Rectal smooth muscle tissue (tissue), 1 donor: Measurements from ENCODE around the gene RIOX2.

Source experiments
- H3K27ac ChIP-seq: one replicate; pipeline ENCODE4 v1.7.0; 2013; ENCODE audit warnings: low read depth, low read length, inconsistent platforms
- H3K27me3 ChIP-seq: one replicate; pipeline ENCODE4 v1.7.0; 2013; ENCODE audit warnings: low read length; ENCODE audit not compliant: control insufficient read depth, insufficient read depth
- H3K36me3 ChIP-seq: one replicate; pipeline ENCODE4 v1.7.0; 2013; ENCODE audit warnings: low read length; ENCODE audit not compliant: control insufficient read depth, insufficient read depth
- H3K4me1 ChIP-seq: one replicate; pipeline ENCODE4 v1.7.0; 2013; ENCODE audit warnings: low read length; ENCODE audit not compliant: control insufficient read depth, insufficient read depth
- H3K4me3 ChIP-seq: one replicate; pipeline ENCODE4 v1.7.0; 2013; ENCODE audit warnings: low read length
- H3K9ac ChIP-seq: one replicate; pipeline ENCODE4 v1.7.0; 2013; ENCODE audit warnings: low read length

RIOX2 gene

GRCh38 chr3:97960551-97960950 is 11.7 kb downstream of the RIOX2 start:
- Histone ChIP-seq H3K36me3 (no peaks in the 10 kb centered on the region), H3K9ac (no peak overlapping the region), H3K27me3 (no peaks in the 10 kb centered on the region), H3K4me1 (peaks cover 3% of the 10 kb centered on the region), H3K27ac (no peak overlapping the region), H3K4me3 (no peak overlapping the region)

- H3K9ac ChIP-seq: no peak overlapping the region
- no peak overlapping the region for H3K27ac ChIP-seq
- H3K36me3 ChIP-seq: no peaks in the 10 kb centered on the region
- H3K27me3 ChIP-seq: no peaks in the 10 kb centered on the region
- H3K4me3 ChIP-seq: no peak overlapping the region
- H3K4me1 ChIP-seq: peaks cover 3% of the 10 kb centered on the region
Observed at GRCh38 chr3:97959872-97960271, 12.4 kb downstream of the RIOX2 start.

- Histone ChIP-seq H3K27me3 (no peaks in the 10 kb centered on the region), H3K36me3 (no peaks in the 10 kb centered on the region), H3K4me3 (no peak overlapping the region), H3K27ac (no peak overlapping the region), H3K9ac (no peak overlapping the region), H3K4me1 (peaks cover 3% of the 10 kb centered on the region)
Observed at GRCh38 chr3:97958796-97959195, 13.4 kb downstream of the RIOX2 start.

GRCh38 chr3:97958396-97958795 is 13.8 kb downstream of the RIOX2 start:
- Histone ChIP-seq H3K9ac (no peak overlapping the region), H3K4me3 (no peak overlapping the region), H3K36me3 (no peaks in the 10 kb centered on the region), H3K27ac (no peak overlapping the region), H3K27me3 (no peaks in the 10 kb centered on the region), H3K4me1 (peaks cover 3% of the 10 kb centered on the region)

GRCh38 chr3:97957617-97958311 is 14.5 kb downstream of the RIOX2 start:
- Histone ChIP-seq H3K4me3 (no peak overlapping the region), H3K4me1 (peaks cover 3% of the 10 kb centered on the region), H3K27me3 (no peaks in the 10 kb centered on the region), H3K27ac (no peak overlapping the region), H3K9ac (no peak overlapping the region), H3K36me3 (peaks cover 2% of the 10 kb centered on the region)

- H3K27me3 ChIP-seq: no peaks in the 10 kb centered on the region
- H3K9ac ChIP-seq: no peak overlapping the region
- H3K36me3 ChIP-seq: peaks cover 7% of the 10 kb centered on the region
- peaks cover 3% of the 10 kb centered on the region for H3K4me1 ChIP-seq
- no peak overlapping the region for H3K4me3 ChIP-seq
- no peak overlapping the region for H3K27ac ChIP-seq
Observed at GRCh38 chr3:97956051-97956450, 16.2 kb downstream of the RIOX2 start.

- H3K27ac ChIP-seq: no peak overlapping the region
- H3K4me3 ChIP-seq: no peak overlapping the region
- no peak overlapping the region for H3K9ac ChIP-seq
- no peaks in the 10 kb centered on the region for H3K27me3 ChIP-seq
- peaks cover 3% of the 10 kb centered on the region for H3K4me1 ChIP-seq
- peaks cover 15% of the 10 kb centered on the region for H3K36me3 ChIP-seq
Observed at GRCh38 chr3:97954228-97954827, 17.9 kb downstream of the RIOX2 start.

- Histone ChIP-seq H3K4me1 (peaks cover 3% of the 10 kb centered on the region), H3K27ac (no peak overlapping the region), H3K9ac (no peak overlapping the region), H3K36me3 (peaks cover 22% of the 10 kb centered on the region), H3K27me3 (no peaks in the 10 kb centered on the region), H3K4me3 (no peak overlapping the region)
Observed at GRCh38 chr3:97952872-97953271, 19.4 kb downstream of the RIOX2 start.

GRCh38 chr3:97952280-97952679 is 20.0 kb downstream of the RIOX2 start:
- H3K9ac ChIP-seq: no peak overlapping the region
- no peak overlapping the region for H3K27ac ChIP-seq
- H3K4me1 ChIP-seq: no peaks in the 10 kb centered on the region
- H3K36me3 ChIP-seq: peaks cover 22% of the 10 kb centered on the region
- H3K4me3 ChIP-seq: no peak overlapping the region
- H3K27me3 ChIP-seq: no peaks in the 10 kb centered on the region

- H3K27ac ChIP-seq: no peak overlapping the region
- H3K4me3 ChIP-seq: no peak overlapping the region
- peaks cover 27% of the 10 kb centered on the region for H3K36me3 ChIP-seq
- H3K4me1 ChIP-seq: no peaks in the 10 kb centered on the region
- H3K9ac ChIP-seq: no peak overlapping the region
- H3K27me3 ChIP-seq: no peaks in the 10 kb centered on the region
Observed at GRCh38 chr3:97950360-97950759, 21.9 kb downstream of the RIOX2 start.

- no peaks in the 10 kb centered on the region for H3K27me3 ChIP-seq
- H3K9ac ChIP-seq: no peak overlapping the region
- H3K27ac ChIP-seq: no peak overlapping the region
- H3K36me3 ChIP-seq: peaks cover 27% of the 10 kb centered on the region
- no peaks in the 10 kb centered on the region for H3K4me1 ChIP-seq
- no peak overlapping the region for H3K4me3 ChIP-seq
Observed at GRCh38 chr3:97949743-97950142, 22.5 kb downstream of the RIOX2 start.

GRCh38 chr3:97949110-97949485 is 23.1 kb downstream of the RIOX2 start:
- Histone ChIP-seq H3K27ac (no peak overlapping the region), H3K4me3 (no peak overlapping the region), H3K9ac (no peak overlapping the region), H3K27me3 (no peaks in the 10 kb centered on the region), H3K4me1 (no peaks in the 10 kb centered on the region), H3K36me3 (peaks cover 27% of the 10 kb centered on the region)
